GM12865 (cell line): Measurements from ENCODE around the gene ARMC9.

ENCODE experiments used
- DNase-seq: peaks from one replicate; pipeline ENCODE4 v3.0.0; 2010; ENCODE audit warnings: low read depth
- H3K4me3 ChIP-seq: 2 replicates; pipeline ENCODE4 v1.5.1; 2011; ENCODE audit warnings: mild to moderate bottlenecking, low read depth, low read length, control low read depth
- CTCF ChIP-seq: IDR thresholded peaks from 2 replicates; pipeline ENCODE4 v1.5.1; 2011; ENCODE audit warnings: low read length, control low read depth, low read depth, inconsistent platforms; ENCODE audit not compliant: insufficient read depth; ENCODE audit errors: missing control alignments

The ARMC9 gene

GRCh38 chr2:231394211-231395141 is 196.0 kb downstream of the ARMC9 start:
- peak overlapping the region; percentile 73 for H3K4me3 ChIP-seq
- peak; percentile 65 for TF ChIP-seq CTCF
- peak; percentile 93 for DNase-seq

GRCh38 chr2:231395188-231396057 is 197.0 kb downstream of the ARMC9 start, which contains the start of gene B3GNT7:
Gene B3GNT7 (plus strand): TSS chr2:231395710. CDS start chr2:231395804, 94 bp downstream.
- DNase-seq: peak; percentile 48
- H3K4me3 ChIP-seq: peak within 1 kb of the TSS; percentile 73
- no peak for TF ChIP-seq CTCF

DNA sequence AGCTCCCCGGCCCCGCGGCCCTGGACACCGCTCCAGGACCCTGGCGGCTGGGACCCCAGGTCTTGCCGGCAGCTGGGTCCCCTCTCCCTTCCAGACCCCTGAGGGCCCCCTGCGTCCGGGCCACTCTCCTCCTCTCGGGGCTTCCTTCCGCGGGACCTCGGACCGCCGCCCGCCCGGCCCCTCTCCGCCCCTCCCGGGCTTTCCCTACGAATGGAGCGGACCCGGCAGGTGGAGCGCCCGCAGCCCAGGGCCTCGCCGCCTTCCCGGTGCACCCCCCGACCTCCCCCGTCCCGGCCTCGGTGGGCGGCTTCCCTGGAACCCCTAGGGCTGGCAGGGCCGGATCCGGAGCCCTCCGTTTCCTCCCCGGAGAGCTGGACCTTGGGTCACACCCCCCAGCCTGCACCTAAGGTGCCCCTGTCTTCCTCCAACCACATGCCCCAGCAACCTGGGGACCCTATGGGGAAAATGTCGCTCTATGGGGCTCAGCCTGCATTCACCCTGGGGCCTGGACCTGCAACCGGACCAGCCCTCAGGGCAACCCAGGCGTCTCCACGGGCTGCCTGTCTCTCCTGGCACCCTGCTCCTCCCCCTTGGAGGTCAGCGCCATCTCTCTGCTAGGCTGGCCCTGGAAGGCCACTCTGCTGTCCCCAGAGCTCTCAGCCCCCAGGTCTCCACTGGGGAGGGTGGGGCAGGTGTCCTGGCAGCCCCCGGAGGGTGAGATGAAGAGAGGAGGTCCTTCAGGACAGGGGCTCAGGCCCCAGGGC is 197.8 kb downstream of the ARMC9 start:
- TF ChIP-seq CTCF: no peak
- DNase-seq: no peak
- peak overlapping the region; percentile 53 for H3K4me3 ChIP-seq

- H3K4me3 ChIP-seq: no peak overlapping the region
- TF ChIP-seq CTCF: no peak
- DNase-seq: peak; percentile 48
Measured at GRCh38 chr2:231397011-231397927, 198.8 kb downstream of the ARMC9 start.

- H3K4me3 ChIP-seq: no peak overlapping the region
- no peak for DNase-seq
- TF ChIP-seq CTCF: no peak
Measured at GRCh38 chr2:231397928-231398294, 199.5 kb downstream of the ARMC9 start.

DNA sequence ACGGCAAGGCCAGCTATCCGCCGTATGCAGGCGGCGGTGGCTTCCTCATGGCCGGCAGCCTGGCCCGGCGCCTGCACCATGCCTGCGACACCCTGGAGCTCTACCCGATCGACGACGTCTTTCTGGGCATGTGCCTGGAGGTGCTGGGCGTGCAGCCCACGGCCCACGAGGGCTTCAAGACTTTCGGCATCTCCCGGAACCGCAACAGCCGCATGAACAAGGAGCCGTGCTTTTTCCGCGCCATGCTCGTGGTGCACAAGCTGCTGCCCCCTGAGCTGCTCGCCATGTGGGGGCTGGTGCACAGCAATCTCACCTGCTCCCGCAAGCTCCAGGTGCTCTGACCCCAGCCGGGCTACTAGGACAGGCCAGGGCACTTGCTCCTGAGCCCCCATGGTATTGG is 200.2 kb downstream of the ARMC9 start:
- TF ChIP-seq CTCF: no peak

More for the DNA sequence above, 200.2 kb downstream of the ARMC9 start:
- H3K4me3 ChIP-seq: no peak overlapping the region
- no peak for DNase-seq
